Activated CD4-positive, alpha-beta T cell treated with anti-CD3 and anti-CD28 coated beads, Interleukin-2, Interleukin-4, amounts not matched to agents 100 ng/mL and 50 ng/mL, durations not matched to agents 16 hours and 8 hours (primary cell): ENCODE results near the gene DCN.
A peak's percentile ranks its signal among the peaks of the same experiment; 100 is the strongest.

Source experiments
- DNase-seq: peaks from one replicate; pipeline ENCODE4 v3.0.0-alpha.2; 2020; ENCODE audit warnings: low spot score

The DCN gene

DNA sequence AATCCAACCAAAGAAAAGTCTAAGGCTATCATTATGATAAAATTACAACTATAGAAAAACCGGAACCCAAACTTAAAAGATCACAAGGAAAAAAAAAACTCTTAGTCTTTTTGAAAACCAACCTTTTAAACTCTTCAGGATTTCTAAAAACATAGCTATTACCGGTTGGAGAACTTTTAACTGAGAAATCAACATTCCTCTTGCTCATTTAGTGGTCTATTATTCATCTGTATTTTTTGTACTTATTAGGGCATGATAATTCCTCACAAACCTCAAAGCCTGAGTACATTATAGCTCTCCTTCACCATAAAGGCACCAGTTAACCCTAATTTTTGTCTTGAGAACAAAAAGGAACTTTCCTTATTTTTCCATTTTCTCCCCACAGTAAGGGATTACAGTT lies 81.7 kb downstream of the DCN start:
- DNase-seq: no peak

DNA sequence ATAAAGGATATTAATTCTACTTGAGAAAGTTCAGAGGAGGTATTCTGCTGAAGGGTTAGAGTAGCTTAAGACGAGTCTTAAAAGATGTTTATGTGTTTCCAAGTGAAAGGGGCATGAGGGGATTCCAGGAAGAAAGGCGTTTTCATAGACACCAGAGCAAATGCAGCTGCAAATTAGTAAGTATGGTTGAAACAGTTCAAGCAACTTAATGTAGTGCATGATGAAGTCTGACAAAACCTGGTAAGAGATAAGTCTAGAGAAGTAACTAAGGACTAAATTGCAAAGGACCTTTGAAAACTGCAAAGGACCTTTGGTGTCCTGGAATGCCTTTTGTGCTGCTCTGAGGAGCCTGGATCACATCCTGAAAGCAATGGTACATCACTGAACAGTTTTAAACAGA lies 82.8 kb downstream of the DCN start:
- no peak for DNase-seq

DNA sequence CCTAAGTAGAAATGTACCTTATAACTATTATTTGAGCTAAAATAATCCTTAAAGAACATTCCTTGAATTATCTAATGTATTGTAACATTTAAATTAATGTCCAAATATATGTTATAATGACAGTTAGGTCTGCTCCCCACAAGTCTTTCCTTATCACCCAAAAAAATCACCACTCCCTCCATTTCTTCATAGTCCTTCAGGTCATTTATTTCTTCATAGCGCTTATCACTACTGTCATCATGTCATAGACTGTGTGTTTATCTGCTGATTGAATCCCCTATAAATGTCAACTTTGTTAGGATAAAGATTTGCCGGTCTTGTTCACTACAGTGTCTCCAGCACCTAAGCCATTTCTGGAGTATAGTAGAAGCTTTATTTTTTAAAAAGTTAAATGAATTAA lies 83.3 kb downstream of the DCN start:
- no peak for DNase-seq

DNA sequence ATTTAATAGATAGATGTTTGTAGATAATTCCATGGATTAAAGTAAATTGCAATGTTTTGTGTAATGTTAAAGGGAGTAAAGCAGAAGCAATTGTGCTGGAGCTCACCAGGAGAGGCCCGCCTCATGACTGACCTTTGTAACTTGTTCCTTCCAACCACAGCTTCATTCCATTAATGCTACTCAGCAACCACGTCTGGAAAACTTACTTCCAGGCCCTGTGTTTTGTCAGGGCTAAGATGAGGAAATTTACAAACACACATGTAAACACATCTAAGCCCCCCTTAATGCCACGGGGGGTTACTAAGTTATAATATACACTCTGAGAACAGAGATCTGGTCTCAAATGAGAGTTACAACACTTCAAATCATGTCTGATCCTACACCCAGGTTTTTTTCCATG lies 83.7 kb downstream of the DCN start:
- no peak for DNase-seq

DNA sequence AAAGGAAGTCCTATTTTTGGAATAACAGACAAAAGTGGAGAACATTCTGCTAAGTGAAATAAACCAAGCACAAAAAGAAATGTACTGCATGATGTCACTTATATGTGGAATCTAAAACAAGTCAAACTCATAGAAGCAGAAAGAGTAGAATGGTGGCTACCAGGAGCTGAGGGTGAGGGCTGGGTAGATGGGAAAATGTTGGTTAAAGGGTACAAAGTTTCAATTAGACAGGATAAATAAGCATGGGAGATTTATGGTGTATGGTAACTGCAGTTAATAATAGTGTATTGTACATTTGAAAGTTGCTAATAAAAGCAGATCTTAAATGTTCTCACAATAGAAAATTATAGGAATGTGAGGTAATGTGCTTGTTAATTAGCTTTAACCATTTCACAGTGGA lies 84.2 kb downstream of the DCN start:
- no peak for DNase-seq

DNA sequence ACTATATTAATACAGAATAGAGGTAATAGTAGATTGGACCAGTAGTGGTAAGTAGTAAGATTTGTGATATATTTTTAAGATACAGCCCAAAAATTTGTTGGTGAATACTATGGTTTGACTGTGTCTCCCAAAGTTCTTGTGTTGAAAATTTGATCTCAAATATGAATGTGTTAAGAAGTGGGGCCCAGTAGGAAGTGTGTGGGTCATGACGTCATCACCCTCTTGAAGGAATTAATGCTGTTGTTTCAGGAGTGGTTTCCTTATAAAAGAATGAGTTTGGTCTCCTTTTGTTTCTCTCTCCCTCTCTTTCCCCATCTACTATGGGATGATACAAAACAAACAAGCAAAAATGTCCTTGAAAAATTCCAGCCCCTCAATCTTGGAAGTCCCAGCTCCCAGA lies 87.7 kb downstream of the DCN start:
- no peak for DNase-seq

DNA sequence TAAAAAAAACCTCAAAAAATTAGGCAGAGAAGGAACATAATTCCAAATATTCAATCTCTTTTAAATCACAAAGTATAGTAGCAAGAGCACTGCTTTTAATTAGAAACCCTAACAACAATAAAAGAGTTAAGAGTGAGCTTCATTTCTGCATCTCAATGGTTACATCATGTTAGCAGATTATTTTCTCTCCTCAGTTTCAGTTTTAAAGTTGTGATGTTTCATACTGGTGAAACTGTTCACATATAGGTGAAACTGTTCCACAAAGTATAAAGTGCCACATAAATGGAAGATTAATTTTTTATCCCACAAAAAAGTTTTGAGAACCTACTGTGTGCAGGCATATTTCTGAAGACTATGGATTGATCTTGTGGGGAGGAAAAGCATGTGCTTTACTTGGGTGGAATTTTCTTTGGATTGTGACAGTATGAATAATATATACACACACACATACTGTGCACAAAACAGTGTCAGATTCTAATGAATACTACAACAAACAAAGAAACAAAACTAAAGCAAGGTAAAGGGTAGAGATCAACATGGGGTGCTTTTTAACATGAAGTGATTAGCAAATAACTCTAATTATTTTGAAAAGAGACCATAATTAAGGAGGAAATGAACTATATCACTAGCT lies 88.5 kb downstream of the DCN start:
- DNase-seq: no peak

DNA sequence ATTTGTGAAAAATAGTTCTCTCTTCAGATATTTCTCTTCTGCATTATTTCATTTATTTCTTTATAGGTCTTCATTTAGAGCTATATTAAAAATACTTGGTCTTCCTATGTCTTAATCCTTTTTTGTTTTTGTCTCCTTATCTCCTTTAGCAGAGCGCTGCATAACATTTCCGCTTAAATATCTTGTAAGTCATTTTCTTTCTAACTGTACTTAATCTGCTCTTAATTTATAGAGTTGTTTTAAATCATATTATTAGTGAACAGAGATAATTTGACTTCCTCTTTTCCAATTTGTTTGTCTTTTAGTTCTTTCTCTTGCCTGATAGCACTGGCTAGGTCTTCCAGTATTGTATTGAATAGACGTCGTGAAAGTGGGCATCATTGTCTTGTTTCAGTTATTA lies 89.3 kb downstream of the DCN start:
- DNase-seq: no peak

DNA sequence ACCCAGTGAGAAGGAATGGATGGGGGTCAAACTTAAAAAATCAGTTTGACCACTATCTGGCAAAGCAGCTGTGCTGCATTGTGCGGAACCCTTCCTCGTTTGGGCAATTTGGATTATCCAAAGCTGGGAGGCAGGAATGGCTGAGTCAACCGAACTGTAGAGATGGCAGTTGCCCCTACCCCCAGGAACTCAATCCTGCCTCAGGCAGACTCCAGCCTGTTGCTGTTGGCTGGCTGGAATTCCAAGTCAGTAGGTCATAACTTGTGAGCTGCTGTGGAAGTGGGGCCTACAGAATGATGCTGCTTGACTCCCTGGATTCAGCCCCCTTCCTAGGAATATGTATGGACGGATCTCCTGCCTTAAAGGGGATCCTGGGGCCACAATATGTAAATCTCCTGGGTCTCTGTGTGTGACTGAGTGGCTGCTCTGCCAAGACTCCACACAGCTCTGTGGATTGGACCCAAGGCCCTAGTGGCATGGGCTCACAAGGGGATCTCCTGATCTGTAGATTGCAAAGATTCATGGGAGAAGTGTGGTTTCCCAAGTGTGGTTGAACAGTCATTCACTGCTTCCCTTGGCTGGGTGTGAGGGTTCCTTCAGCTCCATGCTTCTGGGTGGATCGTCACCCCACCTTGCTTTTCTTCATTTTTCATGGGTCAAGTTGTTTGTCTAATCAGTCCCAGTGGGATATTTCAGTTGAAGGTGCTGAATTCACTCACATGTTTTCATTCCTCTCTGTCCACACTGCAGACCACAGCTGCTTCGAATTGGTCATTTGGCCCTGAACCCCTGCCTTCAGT lies 90.5 kb downstream of the DCN start:
- peak; percentile 4 for DNase-seq
